HG02571 (cell line): Measurements from ENCODE around the gene RBM46.

ENCODE experiments used
- ATAC-seq: cut with Tn5 transposase; IDR thresholded peaks from one replicate; pipeline ENCODE4 v1.9.1; 2021; ENCODE audit warnings: mild to moderate bottlenecking, moderate library complexity; ENCODE audit not compliant: unreplicated experiment

Gene RBM46, protein sequence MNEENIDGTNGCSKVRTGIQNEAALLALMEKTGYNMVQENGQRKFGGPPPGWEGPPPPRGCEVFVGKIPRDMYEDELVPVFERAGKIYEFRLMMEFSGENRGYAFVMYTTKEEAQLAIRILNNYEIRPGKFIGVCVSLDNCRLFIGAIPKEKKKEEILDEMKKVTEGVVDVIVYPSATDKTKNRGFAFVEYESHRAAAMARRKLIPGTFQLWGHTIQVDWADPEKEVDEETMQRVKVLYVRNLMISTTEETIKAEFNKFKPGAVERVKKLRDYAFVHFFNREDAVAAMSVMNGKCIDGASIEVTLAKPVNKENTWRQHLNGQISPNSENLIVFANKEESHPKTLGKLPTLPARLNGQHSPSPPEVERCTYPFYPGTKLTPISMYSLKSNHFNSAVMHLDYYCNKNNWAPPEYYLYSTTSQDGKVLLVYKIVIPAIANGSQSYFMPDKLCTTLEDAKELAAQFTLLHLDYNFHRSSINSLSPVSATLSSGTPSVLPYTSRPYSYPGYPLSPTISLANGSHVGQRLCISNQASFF

GRCh38 chr4:154781126-154781982 is at the start of gene RBM46:
Gene RBM46, plus strand, starts transcription at chr4:154781272. Its CDS starts 15,481 bp downstream, at chr4:154796753.
- ATAC-seq, result no peak

GRCh38 chr4:154731756-154732155 is 49.3 kb upstream of the RBM46 start:
- ATAC-seq, result no peak

GRCh38 chr4:154732669-154733068 is 48.4 kb upstream of the RBM46 start:
- no peak for ATAC-seq

DNA sequence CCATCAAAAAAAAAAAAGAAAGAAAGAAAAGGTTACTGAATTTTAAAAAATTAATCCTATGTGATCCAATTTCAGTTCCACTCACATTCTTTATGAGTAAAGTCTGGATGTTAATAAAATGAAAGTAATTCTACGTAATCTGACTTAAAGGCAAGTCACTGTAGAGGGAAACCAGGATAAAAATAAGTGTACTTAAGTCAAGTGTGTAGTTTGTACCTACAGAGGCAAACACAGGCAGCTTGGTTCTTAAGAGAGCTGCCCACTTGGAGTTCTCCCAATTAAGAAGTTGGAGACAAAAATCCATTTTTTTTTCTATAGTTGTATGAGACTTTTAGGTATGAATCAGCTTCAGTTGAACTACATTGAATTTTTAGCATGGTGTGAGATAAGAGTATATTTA is 44.3 kb upstream of the RBM46 start:
- no peak for ATAC-seq

GRCh38 chr4:154738426-154738825 is 42.6 kb upstream of the RBM46 start:
- no peak for ATAC-seq

DNA sequence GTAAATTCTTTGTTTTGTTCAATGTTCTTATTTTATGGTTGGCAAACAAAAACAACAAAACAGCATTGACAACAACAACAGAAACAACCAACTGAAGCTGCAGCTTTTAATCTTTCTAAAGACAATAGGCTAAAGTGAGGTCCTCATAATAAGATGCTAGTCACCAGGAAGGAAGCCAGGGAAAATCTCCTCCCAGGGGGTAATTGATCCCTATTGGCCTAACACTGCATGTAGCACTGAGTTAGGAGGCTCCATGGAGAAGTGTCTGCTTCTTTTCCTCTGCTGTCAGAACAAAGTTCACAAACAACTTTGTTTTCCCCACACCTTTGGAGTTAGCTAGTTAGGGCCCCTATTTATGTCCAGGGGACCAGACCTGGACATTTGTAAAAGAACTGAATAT is 42.0 kb upstream of the RBM46 start:
- ATAC-seq, result no peak

DNA sequence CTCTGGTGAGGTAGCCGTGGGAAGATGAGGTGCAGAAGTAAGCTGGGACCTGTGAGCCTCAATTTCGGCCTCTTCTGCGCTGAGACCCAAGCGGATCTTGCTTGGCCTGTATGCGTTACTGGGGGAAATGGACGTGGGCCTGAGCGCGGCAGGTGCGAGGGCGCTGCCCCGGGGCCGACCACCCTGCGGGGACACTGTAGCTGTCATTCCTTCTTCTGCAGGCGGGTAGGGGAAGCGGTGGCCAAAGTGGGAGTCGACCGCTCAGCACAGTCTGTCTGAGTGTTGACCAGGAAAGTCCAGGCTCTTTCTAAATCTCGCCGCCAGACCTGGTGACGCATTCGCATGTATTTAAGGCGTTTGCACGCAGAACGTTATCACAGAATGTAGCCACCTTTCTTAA is 40.6 kb upstream of the RBM46 start:
- ATAC-seq, result no peak

GRCh38 chr4:154741131-154741665 is 39.9 kb upstream of the RBM46 start:
- no peak for ATAC-seq

DNA sequence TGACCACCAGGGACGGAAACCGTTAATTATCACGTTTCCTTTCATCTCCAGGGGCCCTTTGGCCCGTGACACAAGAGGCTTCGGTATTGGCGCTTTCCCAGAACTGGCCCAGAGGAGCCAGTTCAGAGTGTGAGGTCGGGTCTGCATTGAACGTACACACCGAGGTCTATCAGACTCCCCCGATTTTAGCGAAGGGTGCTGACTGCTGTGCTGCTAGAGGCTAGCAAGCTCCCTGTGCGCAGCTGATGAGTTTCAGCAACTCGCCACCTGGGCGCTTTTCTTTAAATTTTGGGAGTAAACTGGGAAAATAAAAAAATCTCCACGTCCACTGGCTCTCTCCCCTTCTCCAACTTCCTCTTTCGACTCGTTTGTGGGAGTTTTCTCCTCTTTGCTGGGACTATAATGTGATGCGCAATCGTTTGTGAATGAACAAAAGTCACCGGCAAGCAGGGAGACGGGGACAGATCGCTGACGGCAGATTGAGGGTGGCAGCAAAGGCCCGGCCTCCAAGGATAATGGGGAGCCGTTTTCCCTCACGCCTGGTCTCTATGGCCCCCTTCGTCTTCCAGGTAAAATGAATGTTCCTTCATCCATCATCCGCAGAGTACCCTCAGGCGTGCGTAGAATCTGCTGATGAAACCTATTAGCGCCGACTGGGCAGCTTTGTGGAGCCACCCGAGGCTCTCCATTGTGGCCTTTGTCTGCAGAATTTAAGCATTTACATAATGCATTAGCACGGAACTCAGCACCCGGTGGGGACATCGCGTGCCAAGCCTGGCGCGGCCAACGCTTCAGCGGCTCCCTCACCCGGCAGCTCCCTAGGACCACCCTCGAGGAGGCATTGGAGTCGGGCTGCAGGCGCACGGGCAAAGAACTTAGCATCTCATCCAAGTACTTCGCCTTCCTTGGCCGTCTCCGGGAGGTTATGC is 38.9 kb upstream of the RBM46 start:
- no peak for ATAC-seq

DNA sequence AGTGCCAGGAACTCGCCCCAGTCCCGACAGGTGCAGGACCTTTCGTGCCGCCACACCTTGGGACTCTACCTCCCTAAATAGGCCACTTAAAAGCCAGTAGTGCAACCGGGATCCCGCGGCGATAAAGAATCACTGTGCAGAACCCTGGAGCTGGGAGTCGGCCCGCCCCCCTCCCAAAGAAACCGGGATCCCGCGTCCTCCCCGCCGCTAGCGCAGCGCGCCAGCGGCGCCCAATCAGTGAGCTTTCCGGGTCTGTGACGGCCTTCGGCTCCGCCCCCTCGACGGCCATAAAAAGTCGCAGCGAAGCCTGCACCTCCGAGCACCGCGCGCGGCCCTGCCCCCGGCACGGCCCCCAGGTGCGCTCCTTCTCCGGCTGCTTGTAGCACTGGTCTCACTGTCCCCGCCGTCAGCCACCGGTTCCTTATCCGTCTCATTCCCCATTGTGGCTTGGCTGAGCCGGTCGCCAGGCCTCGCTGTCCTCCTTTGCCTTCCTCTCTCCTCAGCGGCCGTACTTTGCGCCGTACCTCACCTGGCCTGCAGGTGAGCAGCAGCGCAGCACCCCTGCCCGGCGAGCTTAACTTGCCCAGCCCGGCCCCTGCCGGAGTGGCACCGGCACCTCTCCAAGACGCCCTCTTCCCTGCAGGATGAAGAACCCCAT is 37.3 kb upstream of the RBM46 start, which contains the start of gene LRAT:
Gene LRAT (plus strand): TSS at position 318 of the 658 bp plus-strand sequence. CDS start 327 bp downstream, at position 645.
- ATAC-seq, result peak; percentile 78

DNA sequence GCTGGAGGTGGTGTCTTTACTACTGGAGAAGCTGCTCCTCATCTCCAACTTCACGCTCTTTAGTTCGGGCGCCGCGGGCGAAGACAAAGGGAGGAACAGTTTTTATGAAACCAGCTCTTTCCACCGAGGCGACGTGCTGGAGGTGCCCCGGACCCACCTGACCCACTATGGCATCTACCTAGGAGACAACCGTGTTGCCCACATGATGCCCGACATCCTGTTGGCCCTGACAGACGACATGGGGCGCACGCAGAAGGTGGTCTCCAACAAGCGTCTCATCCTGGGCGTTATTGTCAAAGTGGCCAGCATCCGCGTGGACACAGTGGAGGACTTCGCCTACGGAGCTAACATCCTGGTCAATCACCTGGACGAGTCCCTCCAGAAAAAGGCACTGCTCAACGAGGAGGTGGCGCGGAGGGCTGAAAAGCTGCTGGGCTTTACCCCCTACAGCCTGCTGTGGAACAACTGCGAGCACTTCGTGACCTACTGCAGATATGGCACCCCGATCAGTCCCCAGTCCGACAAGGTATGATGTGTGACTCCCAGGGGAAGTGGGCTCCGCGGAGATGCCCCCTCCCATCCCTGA is 36.6 kb upstream of the RBM46 start:
- ATAC-seq, result no peak

DNA sequence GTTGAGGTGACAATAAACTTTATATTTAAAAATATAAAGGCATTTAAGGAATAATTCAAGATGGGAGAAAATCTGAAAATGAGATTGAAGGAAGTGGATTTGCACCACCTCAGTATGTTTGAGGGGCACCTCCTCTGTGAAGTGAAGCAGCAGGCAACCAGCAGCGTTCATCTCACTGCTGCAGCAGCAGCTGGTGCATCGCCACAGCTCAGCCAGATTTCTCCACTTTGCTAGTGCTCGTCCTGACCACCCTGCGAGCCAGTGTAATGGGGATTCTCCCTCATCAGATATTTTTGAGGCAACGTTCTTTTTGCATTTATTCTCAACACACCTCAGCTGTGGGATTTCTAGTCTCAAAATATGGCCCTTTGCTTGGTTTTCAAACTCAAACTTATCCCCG is 23.4 kb upstream of the RBM46 start:
- ATAC-seq, result no peak

DNA sequence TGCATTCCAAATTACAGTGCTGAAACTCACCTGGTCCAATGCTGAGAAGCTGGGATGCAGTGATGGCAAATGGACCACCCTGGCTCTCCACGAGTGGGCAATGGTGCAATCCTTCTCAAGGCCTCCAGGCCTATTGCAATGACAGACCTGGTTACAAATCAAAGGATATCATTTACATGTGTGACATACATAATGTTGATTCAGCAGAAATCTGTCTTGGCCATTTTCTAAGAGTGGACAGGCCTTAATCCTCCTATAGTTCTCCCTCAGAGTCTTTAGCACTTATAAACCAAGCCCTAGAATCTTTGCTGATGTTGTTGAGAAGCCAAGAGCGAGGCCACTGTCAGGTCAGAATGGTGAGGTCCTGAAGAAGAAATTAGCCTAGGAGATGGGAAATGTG is 20.2 kb upstream of the RBM46 start:
- ATAC-seq, result no peak

GRCh38 chr4:154778264-154778663 is 2.8 kb upstream of the RBM46 start:
- ATAC-seq, result no peak

DNA sequence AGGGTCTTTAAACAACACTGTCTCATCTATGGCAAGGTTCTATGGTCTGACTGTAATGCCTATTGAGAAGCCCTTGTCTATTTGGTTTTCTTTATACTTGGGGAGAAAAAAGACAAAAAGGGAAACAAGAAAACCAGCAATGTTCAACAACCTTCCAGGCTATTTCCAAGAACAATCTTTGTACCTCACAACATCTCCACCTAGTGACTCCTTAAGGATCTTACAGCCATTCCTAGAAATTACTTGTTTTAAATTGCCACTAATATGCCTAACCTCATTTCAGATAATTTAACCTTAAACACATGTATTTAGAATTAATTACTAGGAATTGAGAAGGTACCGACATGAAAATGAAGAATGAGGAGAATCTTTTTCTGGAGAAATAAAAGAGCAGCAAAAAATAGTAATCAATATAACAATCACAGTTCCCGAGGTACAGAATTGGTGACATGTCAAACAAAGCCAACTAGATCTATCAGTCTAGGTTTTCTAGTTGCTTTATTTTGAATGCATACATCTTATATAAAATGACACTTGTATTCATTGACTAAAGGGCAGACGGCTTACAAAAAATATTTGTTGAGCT is 1.6 kb upstream of the RBM46 start:
- ATAC-seq, result no peak

GRCh38 chr4:154781983-154782293 is 866 bp downstream of the RBM46 start:
- no peak for ATAC-seq

GRCh38 chr4:154807042-154807630 is 26.1 kb downstream of the RBM46 start:
- ATAC-seq, result no peak

- ATAC-seq, result no peak
Measured at GRCh38 chr4:154818230-154818629, 37.2 kb downstream of the RBM46 start.

DNA sequence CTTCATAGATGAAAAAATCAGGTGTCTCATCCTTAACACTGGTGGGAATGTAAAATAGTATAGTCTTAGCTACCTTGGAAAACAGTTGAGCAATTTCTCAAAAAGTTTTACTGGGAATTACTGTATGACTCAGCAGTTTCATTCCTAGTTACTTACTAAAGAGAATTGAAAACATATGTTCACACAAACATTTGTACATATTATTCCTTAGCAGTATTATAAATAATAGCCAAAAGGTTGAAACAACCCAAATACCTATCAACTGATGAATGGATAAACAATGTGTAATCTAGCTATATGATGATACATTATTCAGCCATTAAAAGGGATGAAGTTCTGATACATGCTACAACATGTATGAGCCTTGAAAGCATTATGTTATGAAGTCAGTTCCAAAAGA is 41.7 kb downstream of the RBM46 start:
- ATAC-seq, result no peak
